Measurements from ENCODE around the gene CLIP2.
"Not testable (repeated sequence)": the region's sequence is repeated elsewhere in the genome, so short reads cannot be mapped to it uniquely, and the experiment has no call there.

CLIP2 gene

DNA sequence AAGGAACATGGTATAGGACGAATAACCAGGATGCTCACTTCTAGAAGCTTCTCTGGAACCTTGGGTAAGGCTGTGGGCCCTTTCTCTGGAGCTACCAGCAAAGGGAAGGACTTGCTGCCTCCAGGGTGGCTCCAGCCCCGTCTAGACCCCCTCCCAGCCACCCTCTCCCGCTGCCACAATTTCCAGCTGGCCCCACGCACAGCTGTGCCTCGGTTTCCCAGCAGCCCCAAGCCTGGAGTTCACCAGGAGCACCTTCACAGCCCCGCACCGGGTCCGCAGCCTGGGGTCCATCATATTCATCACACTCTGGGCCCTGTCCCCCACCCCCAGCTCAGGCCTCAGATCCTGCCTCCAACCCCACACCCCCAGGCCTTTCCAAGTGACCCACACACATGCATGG lies 128.9 kb downstream of the CLIP2 start:
- DNase-seq (ENCODE audit: extremely low read depth, insufficient read length), result no peak
- H3K4me3 ChIP-seq (replicated peaks; ENCODE audit: low read depth, low read length), result no peak overlapping the region
- no peaks in the 10 kb centered on the region for H3K36me3 ChIP-seq (ENCODE audit: control insufficient read depth, insufficient read depth, low read length)
- TF ChIP-seq, protein P1, sequence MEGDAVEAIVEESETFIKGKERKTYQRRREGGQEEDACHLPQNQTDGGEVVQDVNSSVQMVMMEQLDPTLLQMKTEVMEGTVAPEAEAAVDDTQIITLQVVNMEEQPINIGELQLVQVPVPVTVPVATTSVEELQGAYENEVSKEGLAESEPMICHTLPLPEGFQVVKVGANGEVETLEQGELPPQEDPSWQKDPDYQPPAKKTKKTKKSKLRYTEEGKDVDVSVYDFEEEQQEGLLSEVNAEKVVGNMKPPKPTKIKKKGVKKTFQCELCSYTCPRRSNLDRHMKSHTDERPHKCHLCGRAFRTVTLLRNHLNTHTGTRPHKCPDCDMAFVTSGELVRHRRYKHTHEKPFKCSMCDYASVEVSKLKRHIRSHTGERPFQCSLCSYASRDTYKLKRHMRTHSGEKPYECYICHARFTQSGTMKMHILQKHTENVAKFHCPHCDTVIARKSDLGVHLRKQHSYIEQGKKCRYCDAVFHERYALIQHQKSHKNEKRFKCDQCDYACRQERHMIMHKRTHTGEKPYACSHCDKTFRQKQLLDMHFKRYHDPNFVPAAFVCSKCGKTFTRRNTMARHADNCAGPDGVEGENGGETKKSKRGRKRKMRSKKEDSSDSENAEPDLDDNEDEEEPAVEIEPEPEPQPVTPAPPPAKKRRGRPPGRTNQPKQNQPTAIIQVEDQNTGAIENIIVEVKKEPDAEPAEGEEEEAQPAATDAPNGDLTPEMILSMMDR (IDR thresholded peaks at IDR 0.05; ENCODE audit: insufficient read depth, low read length, poor library complexity, severe bottlenecking), result no peak
- H3K27me3 ChIP-seq (replicated peaks; ENCODE audit: control insufficient read depth, insufficient read depth, low read length), result no peaks in the 10 kb centered on the region

DNA sequence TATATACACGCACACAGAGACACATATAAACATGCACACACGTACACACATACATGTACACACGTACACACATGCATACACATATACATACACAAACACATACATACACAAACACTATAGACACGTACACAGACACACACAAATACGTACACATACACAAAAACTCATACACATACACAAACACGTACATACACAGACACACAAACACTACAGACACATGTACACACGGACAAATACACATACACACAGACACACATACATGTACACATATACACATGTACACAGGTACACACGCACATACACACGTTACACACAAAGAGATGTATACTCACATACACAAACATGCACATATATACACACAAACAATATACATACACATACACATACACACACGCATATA lies 129.3 kb downstream of the CLIP2 start:
- H3K4me3 ChIP-seq (replicated peaks; ENCODE audit: low read depth, low read length), result no peak overlapping the region
- DNase-seq (ENCODE audit: extremely low read depth, insufficient read length), result no peak

DNA sequence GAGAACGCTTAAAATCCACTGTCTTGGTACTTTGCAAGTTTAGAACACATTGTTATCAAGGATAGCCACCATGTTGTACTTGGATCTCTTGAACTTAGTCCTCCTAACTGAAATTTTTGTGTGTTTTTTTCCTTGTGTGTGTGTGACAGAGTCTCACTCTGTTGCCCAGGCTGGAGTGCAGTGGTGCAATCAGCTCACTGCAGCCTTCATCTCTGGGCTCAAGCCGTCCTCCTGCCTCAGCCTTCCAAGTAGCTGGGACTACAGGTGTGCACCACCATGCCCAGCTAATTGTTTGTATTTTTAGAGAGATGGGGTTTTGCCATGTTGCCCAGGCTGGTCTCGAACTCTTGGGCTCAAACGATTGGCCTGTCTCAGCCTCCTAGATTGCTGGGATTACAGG lies 130.0 kb downstream of the CLIP2 start:
- H3K4me3 ChIP-seq (replicated peaks; ENCODE audit: low read depth, low read length); H3K36me3 ChIP-seq (ENCODE audit: control insufficient read depth, insufficient read depth, low read length); DNase-seq (ENCODE audit: extremely low read depth, insufficient read length); H3K27me3 ChIP-seq (replicated peaks; ENCODE audit: control insufficient read depth, insufficient read depth, low read length): not testable (repeated sequence)

More for the DNA sequence above, 129.3 kb downstream of the CLIP2 start:
- H3K27me3 ChIP-seq (replicated peaks; ENCODE audit: control insufficient read depth, insufficient read depth, low read length), result no peaks in the 10 kb centered on the region
- TF ChIP-seq, protein P1 (IDR thresholded peaks at IDR 0.05; ENCODE audit: insufficient read depth, low read length, poor library complexity, severe bottlenecking), result no peak
- H3K36me3 ChIP-seq (ENCODE audit: control insufficient read depth, insufficient read depth, low read length), result no peaks in the 10 kb centered on the region

DNA sequence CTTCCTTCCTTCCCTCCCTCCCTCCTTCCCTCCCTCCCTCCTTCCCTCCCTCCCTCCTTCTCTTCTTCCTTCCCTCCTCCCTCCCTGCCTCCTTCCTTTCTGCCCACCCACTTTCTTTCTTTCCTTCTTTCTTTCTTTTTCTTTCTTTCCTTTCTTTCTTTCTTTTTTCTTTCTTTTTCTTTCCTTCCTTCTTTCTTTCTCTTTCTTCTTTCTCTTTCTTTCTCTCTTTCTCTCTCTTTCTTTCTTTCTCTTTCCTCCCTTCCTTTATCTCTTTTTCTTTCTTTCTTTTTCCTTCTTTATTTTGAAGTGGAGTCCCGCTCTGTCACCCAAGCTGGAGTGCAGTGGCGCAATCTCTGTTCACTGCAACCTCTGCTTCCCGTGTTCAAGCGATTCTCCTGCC lies 130.8 kb downstream of the CLIP2 start:
- TF ChIP-seq, protein P1 (IDR thresholded peaks at IDR 0.05; ENCODE audit: insufficient read depth, low read length, poor library complexity, severe bottlenecking), result no peak
- H3K36me3 ChIP-seq (ENCODE audit: control insufficient read depth, insufficient read depth, low read length), result no peaks in the 10 kb centered on the region
- no peaks in the 10 kb centered on the region for H3K27me3 ChIP-seq (replicated peaks; ENCODE audit: control insufficient read depth, insufficient read depth, low read length)
- H3K4me3 ChIP-seq (replicated peaks; ENCODE audit: low read depth, low read length), result no peak overlapping the region
- no peak for DNase-seq (ENCODE audit: extremely low read depth, insufficient read length)

DNA sequence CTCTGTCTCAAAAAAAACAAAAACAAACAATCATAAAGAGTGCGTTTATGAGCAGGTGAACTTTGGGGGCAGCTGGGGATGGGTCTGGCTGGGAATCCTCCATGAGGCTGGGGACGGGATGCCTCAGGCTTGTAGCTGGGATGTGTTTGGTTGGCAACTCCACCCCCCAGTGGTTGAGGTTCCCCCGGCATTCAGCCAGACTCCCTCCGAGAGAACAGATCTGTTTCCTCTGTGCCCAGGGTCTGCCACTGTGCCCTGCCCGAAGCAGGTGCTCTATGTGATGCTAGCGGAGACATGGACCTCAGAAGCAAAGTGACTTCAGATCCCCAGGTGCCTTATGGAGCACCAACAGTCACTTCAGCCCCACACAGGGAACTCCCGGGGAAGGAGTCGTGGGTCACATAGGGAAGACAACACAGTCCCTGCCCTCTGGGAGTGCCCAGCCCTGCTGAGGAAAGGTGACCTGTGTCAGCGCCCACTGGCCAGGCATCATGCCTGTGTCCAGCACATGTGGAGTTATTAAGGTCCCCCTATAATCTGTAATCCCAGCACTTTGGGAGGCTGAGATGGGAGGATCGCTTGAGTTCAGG lies 135.2 kb downstream of the CLIP2 start:
- no peaks in the 10 kb centered on the region for H3K27me3 ChIP-seq (replicated peaks; ENCODE audit: control insufficient read depth, insufficient read depth, low read length)
- TF ChIP-seq, protein P1 (IDR thresholded peaks at IDR 0.05; ENCODE audit: insufficient read depth, low read length, poor library complexity, severe bottlenecking), result no peak
- no peak for DNase-seq (ENCODE audit: extremely low read depth, insufficient read length)
- H3K4me3 ChIP-seq (replicated peaks; ENCODE audit: low read depth, low read length), result no peak overlapping the region
- H3K36me3 ChIP-seq (ENCODE audit: control insufficient read depth, insufficient read depth, low read length), result no peaks in the 10 kb centered on the region

DNA sequence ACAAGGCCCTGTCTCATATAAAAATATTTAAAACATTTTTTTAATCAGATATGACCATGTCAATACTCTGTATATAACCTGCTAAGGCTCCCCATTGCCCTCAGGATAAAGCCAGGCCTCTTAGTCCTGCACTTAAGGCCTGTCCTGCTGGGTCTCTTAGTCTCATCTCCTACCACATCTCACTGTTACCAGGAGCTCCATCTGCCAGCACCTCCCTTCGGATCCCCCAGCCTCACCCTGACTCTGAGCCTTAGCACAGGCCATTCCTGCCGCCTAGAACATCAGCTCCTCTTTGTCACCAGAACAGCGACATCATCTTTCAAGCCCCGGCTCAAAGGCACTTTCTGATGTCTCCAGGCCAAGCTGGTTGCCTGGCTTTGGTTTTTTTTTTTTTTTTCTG lies 138.8 kb downstream of the CLIP2 start:
- no peak for DNase-seq (ENCODE audit: extremely low read depth, insufficient read length)
- Histone ChIP-seq H3K27me3 (replicated peaks; ENCODE audit: control insufficient read depth, insufficient read depth, low read length) (no peaks in the 10 kb centered on the region), H3K4me3 (replicated peaks; ENCODE audit: low read depth, low read length) (no peak overlapping the region), H3K36me3 (ENCODE audit: control insufficient read depth, insufficient read depth, low read length) (no peaks in the 10 kb centered on the region)
- TF ChIP-seq, protein P1 (IDR thresholded peaks at IDR 0.05; ENCODE audit: insufficient read depth, low read length, poor library complexity, severe bottlenecking), result no peak

All from GM06990 (cell line).